ENCODE results near the gene MAP3K7CL.

The MAP3K7CL gene

GRCh38 chr21:29196670-29197191 lies 66.3 kb downstream of the MAP3K7CL start:
- TF ChIP-seq CTCF (IDR thresholded peaks at IDR 0.05; ENCODE audit: insufficient read depth, low read length), result no peak
- no peak for TF ChIP-seq REST (IDR thresholded peaks at IDR 0.05; ENCODE audit: insufficient replicate concordance, low read depth)
- TF ChIP-seq GABPA (IDR thresholded peaks at IDR 0.05; ENCODE audit: low read depth), result no peak
- TF ChIP-seq SPI1 (IDR thresholded peaks at IDR 0.05; ENCODE audit: borderline replicate concordance, low read depth), result no peak
- Histone ChIP-seq H3K27ac (replicated peaks) (peak overlapping the region; percentile 67), H3K27me3 (ENCODE audit: insufficient read depth, poor library complexity, severe bottlenecking) (no peaks in the 10 kb centered on the region), H3K4me3 (replicated peaks; ENCODE audit: insufficient read depth, low read length) (peak overlapping the region; percentile 7; the same call in 1 of the 2 replicates)
- DNase-seq (ENCODE audit: low read depth in 1 of 2, low spot score in 1 of 2), result no peak

GRCh38 chr21:29201186-29201585 lies 70.7 kb downstream of the MAP3K7CL start:
- no peak overlapping the region for H3K4me3 ChIP-seq (replicated peaks; ENCODE audit: insufficient read depth, low read length)
- TF ChIP-seq REST (IDR thresholded peaks at IDR 0.05; ENCODE audit: insufficient replicate concordance, low read depth) (no peak), POLR2AphosphoS5 (IDR thresholded peaks at IDR 0.05; ENCODE audit: low read depth) (no peak), CTCF (IDR thresholded peaks at IDR 0.05; ENCODE audit: insufficient read depth, low read length) (no peak), SPI1 (IDR thresholded peaks at IDR 0.05; ENCODE audit: borderline replicate concordance, low read depth) (no peak), GABPA (IDR thresholded peaks at IDR 0.05; ENCODE audit: low read depth) (no peak)
- H3K27ac ChIP-seq (replicated peaks), result no peak overlapping the region
- no peaks in the 10 kb centered on the region for H3K27me3 ChIP-seq (ENCODE audit: insufficient read depth, poor library complexity, severe bottlenecking)
- no peak for DNase-seq (ENCODE audit: low read depth in 1 of 2, low spot score in 1 of 2)

- no peak overlapping the region for H3K27ac ChIP-seq (replicated peaks)
- no peak for TF ChIP-seq REST (IDR thresholded peaks at IDR 0.05; ENCODE audit: insufficient replicate concordance, low read depth)
- DNase-seq (ENCODE audit: low read depth in 1 of 2, low spot score in 1 of 2), result no peak
- no peaks in the 10 kb centered on the region for H3K27me3 ChIP-seq (ENCODE audit: insufficient read depth, poor library complexity, severe bottlenecking)
- no peak overlapping the region for H3K4me3 ChIP-seq (replicated peaks; ENCODE audit: insufficient read depth, low read length)
Measured at GRCh38 chr21:29205009-29205408, 74.6 kb downstream of the MAP3K7CL start.

GRCh38 chr21:29205988-29206387 lies 75.5 kb downstream of the MAP3K7CL start:
- Histone ChIP-seq H3K27ac (replicated peaks) (no peak overlapping the region), H3K27me3 (ENCODE audit: insufficient read depth, poor library complexity, severe bottlenecking) (no peaks in the 10 kb centered on the region), H3K4me3 (replicated peaks; ENCODE audit: insufficient read depth, low read length) (no peak overlapping the region)
- no peak for TF ChIP-seq REST (IDR thresholded peaks at IDR 0.05; ENCODE audit: insufficient replicate concordance, low read depth)
- no peak for TF ChIP-seq CTCF (IDR thresholded peaks at IDR 0.05; ENCODE audit: insufficient read depth, low read length)
- no peak for TF ChIP-seq SPI1 (IDR thresholded peaks at IDR 0.05; ENCODE audit: borderline replicate concordance, low read depth)
- no peak for TF ChIP-seq POLR2AphosphoS5 (IDR thresholded peaks at IDR 0.05; ENCODE audit: low read depth)
- TF ChIP-seq GABPA (IDR thresholded peaks at IDR 0.05; ENCODE audit: low read depth), result no peak
- DNase-seq (ENCODE audit: low read depth in 1 of 2, low spot score in 1 of 2), result no peak
